GM12891 (cell line): ENCODE data around the gene CAMKMT.

Source experiments
- PAX5 ChIP-seq: IDR thresholded peaks from 2 replicates; pipeline ENCODE4 v1.6.1; 2011; ENCODE audit warnings: low read length, moderate library complexity, mild to moderate bottlenecking; ENCODE audit not compliant: insufficient read depth, severe bottlenecking
- POLR2A ChIP-seq: IDR thresholded peaks from 2 replicates; pipeline ENCODE4 v1.6.1; 2011; ENCODE audit warnings: low read depth, low read length, control low read depth
- POLR2AphosphoS5 ChIP-seq: IDR thresholded peaks from 2 replicates; pipeline ENCODE4 v1.6.1; 2011; ENCODE audit warnings: low read depth, low read length, control low read depth
- SPI1 ChIP-seq: IDR thresholded peaks from 2 replicates; pipeline ENCODE4 v1.6.1; 2011; ENCODE audit warnings: low read depth, low read length, control low read depth
- TAF1 ChIP-seq: IDR thresholded peaks from 2 replicates; pipeline ENCODE4 v1.6.1; 2011; ENCODE audit warnings: low read depth, low read length, control low read depth

- TF ChIP-seq PAX5: no peak
- TF ChIP-seq POLR2A: no peak
- TF ChIP-seq TAF1: no peak
- no peak for TF ChIP-seq POLR2AphosphoS5
- TF ChIP-seq SPI1: no peak
These were observed 345.2 kb downstream of the CAMKMT start for GRCh38 chr2:44706681-44707553.
